GM06990 (cell line): ENCODE results near the gene SMYD1.

Experiments
- DNase-seq: peaks from one replicate; pipeline ENCODE4 v3.0.0-alpha.2; 2011; ENCODE audit not compliant: insufficient read length; ENCODE audit errors: extremely low read depth
- H3K27me3 ChIP-seq: replicated peaks from 2 replicates; pipeline ENCODE4 v1.6.0; 2011; ENCODE audit warnings: low read length; ENCODE audit not compliant: control insufficient read depth, insufficient read depth
- H3K36me3 ChIP-seq: 2 replicates; pipeline ENCODE4 v1.5.1; 2011; ENCODE audit warnings: low read length; ENCODE audit not compliant: control insufficient read depth, insufficient read depth
- H3K4me3 ChIP-seq: replicated peaks from 2 replicates; pipeline ENCODE4 v1.5.1; 2011; ENCODE audit warnings: low read depth, mild to moderate bottlenecking, control low read depth, low read length
- CTCF ChIP-seq: IDR thresholded peaks from 2 replicates; pipeline ENCODE4 v1.5.1; 2011; ENCODE audit warnings: low read length, control low read depth, mild to moderate bottlenecking, inconsistent platforms; ENCODE audit not compliant: insufficient read depth, poor library complexity, severe bottlenecking

SMYD1 gene

GRCh38 chr2:88160517-88160916, 92.9 kb downstream of the SMYD1 start:
- no peaks in the 10 kb centered on the region for H3K36me3 ChIP-seq
- DNase-seq = no peak
- TF ChIP-seq CTCF = no peak
- no peaks in the 10 kb centered on the region for H3K27me3 ChIP-seq
- H3K4me3 ChIP-seq = no peak overlapping the region

GRCh38 chr2:88161446-88162244, 94.0 kb downstream of the SMYD1 start:
- no peaks in the 10 kb centered on the region for H3K36me3 ChIP-seq
- no peak for TF ChIP-seq CTCF
- no peak for DNase-seq
- H3K4me3 ChIP-seq = no peak overlapping the region
- no peaks in the 10 kb centered on the region for H3K27me3 ChIP-seq
